SK-N-SH treated with all-trans-retinoic acid at 6 μM for 48 hours (cell line): ENCODE results near the gene SEPTIN5.

Experiments
- ATAC-seq: fragments of 200-7000 bp; cut with Tn5 transposase; 3 replicates; pipeline ENCODE4 v1.9.1; 2020; ENCODE audit warnings: mild to moderate bottlenecking, moderate library complexity
- ARNTL ChIP-seq: fragments of 450-650 bp; formaldehyde crosslinking; IDR thresholded peaks from 2 replicates; pipeline ENCODE4 v1.5.0; 2020; ENCODE audit warnings: low read depth, mild to moderate bottlenecking, moderate library complexity, borderline replicate concordance
- BACH2 ChIP-seq: fragments of 250-450 bp; sonication (Bioruptor Pico); IDR thresholded peaks from 2 replicates; pipeline ENCODE4 v1.9.0; 2021; ENCODE audit warnings: mild to moderate bottlenecking, borderline replicate concordance
- CREB5 ChIP-seq: fragments of 250-450 bp; sonication (Bioruptor Pico); IDR thresholded peaks from 2 replicates; pipeline ENCODE4 v1.5.1; 2020; ENCODE audit warnings: low read depth, mild to moderate bottlenecking, moderate library complexity
- CSDC2 ChIP-seq: fragments of 250-450 bp; sonication (Bioruptor Pico); IDR thresholded peaks from 2 replicates; pipeline ENCODE4 v1.5.0; 2020; ENCODE audit warnings: mild to moderate bottlenecking, moderate library complexity
- CSRNP3 ChIP-seq: fragments of 250-450 bp; sonication (Bioruptor Pico); IDR thresholded peaks from 2 replicates; pipeline ENCODE4 v1.5.1; 2021; ENCODE audit warnings: mild to moderate bottlenecking, moderate library complexity
- ESRRG ChIP-seq: fragments of 250-450 bp; sonication (Bioruptor Pico); IDR thresholded peaks from 2 replicates; pipeline ENCODE4 v1.6.1; 2021; ENCODE audit warnings: mild to moderate bottlenecking
- GLIS3 ChIP-seq: fragments of 250-450 bp; sonication (Bioruptor Pico); IDR thresholded peaks from 2 replicates; pipeline ENCODE4 v1.5.0; 2020; ENCODE audit warnings: mild to moderate bottlenecking, moderate library complexity
- ISL1 ChIP-seq: fragments of 250-450 bp; sonication (Bioruptor Pico); IDR thresholded peaks from 2 replicates; pipeline ENCODE4 v2.1.2; 2022; ENCODE audit warnings: mild to moderate bottlenecking, moderate library complexity
- POU6F1 ChIP-seq: fragments of 250-450 bp; sonication (Bioruptor Pico); IDR thresholded peaks from 2 replicates; pipeline ENCODE4 v1.8.0; 2021; ENCODE audit warnings: low read depth, mild to moderate bottlenecking, moderate library complexity, borderline replicate concordance
- RARB ChIP-seq: fragments of 250-450 bp; sonication (Bioruptor Pico); IDR thresholded peaks from 2 replicates; pipeline ENCODE4 v1.8.0; 2021; ENCODE audit warnings: mild to moderate bottlenecking, moderate library complexity
- SNAI2 ChIP-seq: fragments of 250-450 bp; sonication (Bioruptor Pico); IDR thresholded peaks from 2 replicates; pipeline ENCODE4 v1.5.0; 2020; ENCODE audit warnings: mild to moderate bottlenecking, moderate library complexity
- TCF4 ChIP-seq: fragments of 250-450 bp; sonication (Bioruptor Pico); IDR thresholded peaks from 2 replicates; pipeline ENCODE4 v1.8.0; 2021; ENCODE audit warnings: mild to moderate bottlenecking, moderate library complexity, borderline replicate concordance
- TOX ChIP-seq: fragments of 250-450 bp; sonication (Bioruptor Pico); IDR thresholded peaks from 2 replicates; pipeline ENCODE4 v1.8.0; 2021; ENCODE audit warnings: mild to moderate bottlenecking, moderate library complexity, borderline replicate concordance
- TSHZ2 ChIP-seq: fragments of 250-450 bp; sonication (Bioruptor Pico); IDR thresholded peaks from 2 replicates; pipeline ENCODE4 v1.5.0; 2020; ENCODE audit warnings: mild to moderate bottlenecking, moderate library complexity
- ZC3H10 ChIP-seq: fragments of 250-450 bp; sonication (Bioruptor Pico); IDR thresholded peaks from 2 replicates; pipeline ENCODE4 v1.5.1; 2021; ENCODE audit warnings: mild to moderate bottlenecking, moderate library complexity
- ZFP30 ChIP-seq: fragments of 450-650 bp; formaldehyde crosslinking; IDR thresholded peaks from 2 replicates; pipeline ENCODE4 v1.5.0; 2022; ENCODE audit warnings: mild to moderate bottlenecking, moderate library complexity
- ZNF565 ChIP-seq: fragments of 450-650 bp; formaldehyde crosslinking; conservative IDR thresholded peaks from 2 replicates; pipeline ENCODE4 v1.5.0; 2020; ENCODE audit warnings: low read depth, mild to moderate bottlenecking, moderate library complexity
- ZNF70 ChIP-seq: fragments of 450-650 bp; formaldehyde crosslinking; IDR thresholded peaks from 2 replicates; pipeline ENCODE4 v1.5.0; 2020; ENCODE audit warnings: mild to moderate bottlenecking, moderate library complexity
- ZNF8 ChIP-seq: fragments of 450-650 bp; formaldehyde crosslinking; IDR thresholded peaks from 2 replicates; pipeline ENCODE4 v1.5.0; 2020; ENCODE audit warnings: mild to moderate bottlenecking, moderate library complexity

The SEPTIN5 gene

GRCh38 chr22:19737846-19738663 lies 23.8 kb downstream of the SEPTIN5 start:
- no peak for TF ChIP-seq TSHZ2 (CRISPR knock-in tag)
- TF ChIP-seq ZNF565 (CRISPR knock-in tag) = no peak
- TF ChIP-seq TCF4 (CRISPR knock-in tag) = no peak
- no peak for TF ChIP-seq GLIS3 (CRISPR knock-in tag)
- TF ChIP-seq ESRRG (CRISPR knock-in tag) = no peak
- no peak for TF ChIP-seq CSDC2 (CRISPR knock-in tag)
- no peak for TF ChIP-seq ARNTL (CRISPR knock-in tag)
- no peak for TF ChIP-seq POU6F1 (CRISPR knock-in tag)
- no peak for TF ChIP-seq ISL1
- no peak for TF ChIP-seq CSRNP3 (CRISPR knock-in tag)
- TF ChIP-seq BACH2 (CRISPR knock-in tag) = no peak
- TF ChIP-seq ZFP30 = no peak
- TF ChIP-seq CREB5 (CRISPR knock-in tag) = no peak
- no peak for TF ChIP-seq ZC3H10
- no peak for TF ChIP-seq ZNF8
- no peak for TF ChIP-seq TOX (CRISPR knock-in tag)
- no peak for ATAC-seq

GRCh38 chr22:19738664-19739447 lies 24.6 kb downstream of the SEPTIN5 start:
- no peak for ATAC-seq
- no peak for TF ChIP-seq POU6F1 (CRISPR knock-in tag)
- TF ChIP-seq ZNF8 = no peak
- TF ChIP-seq ZFP30 = no peak
- no peak for TF ChIP-seq ARNTL (CRISPR knock-in tag)
- no peak for TF ChIP-seq TSHZ2 (CRISPR knock-in tag)
- TF ChIP-seq CREB5 (CRISPR knock-in tag) = no peak
- TF ChIP-seq ESRRG (CRISPR knock-in tag) = no peak
- no peak for TF ChIP-seq ZNF565 (CRISPR knock-in tag)
- no peak for TF ChIP-seq TOX (CRISPR knock-in tag)
- no peak for TF ChIP-seq RARB
- TF ChIP-seq ISL1 = no peak
- TF ChIP-seq SNAI2 = no peak
- no peak for TF ChIP-seq ZNF70
- no peak for TF ChIP-seq CSDC2 (CRISPR knock-in tag)
- TF ChIP-seq TCF4 (CRISPR knock-in tag) = no peak
- no peak for TF ChIP-seq ZC3H10
- TF ChIP-seq CSRNP3 (CRISPR knock-in tag) = no peak
